HuH-7.5 (cell line): ENCODE measurements around the gene PTPRH.
A peak's percentile ranks its signal among the peaks of the same experiment; 100 is the strongest.

Source experiments
- DNase-seq: peaks from one replicate; pipeline ENCODE4 v3.0.0; 2011; ENCODE audit warnings: low spot score

PTPRH gene

GRCh38 chr19:55246462-55247451 lies 37.5 kb upstream of the PTPRH start:
- DNase-seq: no peak

GRCh38 chr19:55245236-55245904 lies 36.1 kb upstream of the PTPRH start:
- DNase-seq: no peak

DNA sequence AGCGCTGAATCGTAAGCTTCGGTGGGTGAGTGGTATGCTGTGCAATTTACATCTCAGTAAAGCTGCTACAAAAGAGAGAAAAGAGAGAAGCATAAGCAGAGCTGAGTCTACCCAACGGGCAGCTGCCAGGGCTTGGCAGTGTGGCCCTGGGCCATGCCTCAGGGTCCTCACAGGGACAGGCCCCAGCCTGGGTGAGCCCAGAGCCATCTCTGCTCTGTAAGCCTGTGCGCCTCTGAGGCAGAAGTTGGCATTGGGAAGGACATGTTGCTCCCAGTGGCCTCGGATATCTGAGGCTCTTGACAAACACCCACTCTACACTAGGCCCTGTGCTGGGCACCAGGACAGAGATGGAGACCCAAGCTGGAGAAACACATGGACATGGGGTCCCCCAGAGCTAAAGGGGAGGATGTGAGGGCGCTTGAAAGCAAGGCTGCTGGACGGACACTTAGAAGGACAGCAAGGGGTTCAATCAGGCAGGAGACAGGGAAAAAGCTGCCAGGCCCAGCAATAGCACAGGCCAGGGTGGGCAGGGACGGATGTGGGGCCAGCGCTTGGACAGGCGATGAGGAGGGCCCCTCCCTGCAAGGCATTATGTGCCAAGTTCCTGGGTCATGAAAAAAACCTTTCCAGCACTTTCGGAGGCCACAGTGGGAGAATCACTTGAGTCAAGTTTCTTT lies 34.8 kb upstream of the PTPRH start:
- no peak for DNase-seq

DNA sequence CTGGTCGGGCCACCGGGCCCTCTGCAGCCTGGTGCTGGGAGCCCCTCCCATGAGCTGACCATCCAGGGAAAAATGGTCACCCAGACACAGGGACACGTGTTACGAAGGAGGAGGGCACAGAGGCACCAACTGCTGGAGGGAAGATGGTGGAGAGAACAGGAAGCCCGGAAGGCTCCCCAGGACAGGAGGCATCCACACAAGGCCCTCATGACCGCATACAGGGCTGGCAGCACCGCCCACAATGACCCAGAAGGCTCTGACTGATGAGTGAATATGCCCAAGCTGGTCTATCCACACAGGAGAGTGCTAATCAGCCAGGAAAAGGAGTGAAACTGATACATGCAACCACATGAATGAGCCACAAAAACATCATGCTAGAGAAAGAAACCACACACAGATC lies 33.2 kb upstream of the PTPRH start:
- no peak for DNase-seq

DNA sequence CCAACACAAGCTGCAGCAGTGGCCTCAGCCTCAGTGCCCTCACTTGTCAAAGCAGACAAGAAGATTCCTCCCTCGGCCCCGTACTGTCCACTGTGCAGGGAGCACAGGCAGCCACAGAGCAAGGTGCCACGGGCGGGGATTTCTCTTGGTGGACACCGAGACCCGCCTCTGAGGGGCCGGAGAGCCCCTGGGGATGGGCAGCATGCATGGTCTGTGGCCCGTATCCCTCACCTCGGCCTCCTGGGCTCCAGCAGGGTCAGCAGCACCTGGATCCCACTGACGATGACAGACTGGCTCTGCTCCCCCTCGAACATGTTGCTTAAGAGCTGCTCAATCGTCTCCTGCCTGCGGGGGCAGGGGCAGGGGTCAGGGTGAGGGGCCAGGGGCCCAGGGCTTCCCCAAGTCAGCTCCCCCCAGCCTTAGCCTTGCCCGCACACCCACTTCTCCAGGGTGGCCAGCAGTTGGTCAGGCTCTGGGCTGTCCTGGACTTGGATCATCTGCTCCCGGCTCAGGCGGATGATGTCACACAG lies 32.7 kb upstream of the PTPRH start:
- DNase-seq: no peak

GRCh38 chr19:55241143-55241934 lies 32.0 kb upstream of the PTPRH start:
- no peak for DNase-seq

DNA sequence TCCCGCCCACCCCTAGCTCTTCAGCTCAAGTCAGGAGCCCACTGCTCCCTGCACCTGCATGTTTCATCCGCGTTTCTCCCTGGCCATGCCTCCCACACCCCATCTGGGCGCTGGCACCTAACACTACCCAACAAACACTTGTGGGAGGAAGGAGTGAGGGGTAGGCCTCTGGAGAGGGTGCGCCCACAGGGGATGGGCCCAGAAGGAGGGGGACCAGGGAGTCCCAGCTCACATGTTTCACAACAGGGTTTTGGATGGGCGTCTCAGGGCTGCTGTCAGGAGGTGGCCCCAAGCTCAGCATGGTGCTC lies 31.4 kb upstream of the PTPRH start:
- DNase-seq: no peak

- no peak for DNase-seq
These were observed 29.7 kb upstream of the PTPRH start for GRCh38 chr19:55239004-55239403.

DNA sequence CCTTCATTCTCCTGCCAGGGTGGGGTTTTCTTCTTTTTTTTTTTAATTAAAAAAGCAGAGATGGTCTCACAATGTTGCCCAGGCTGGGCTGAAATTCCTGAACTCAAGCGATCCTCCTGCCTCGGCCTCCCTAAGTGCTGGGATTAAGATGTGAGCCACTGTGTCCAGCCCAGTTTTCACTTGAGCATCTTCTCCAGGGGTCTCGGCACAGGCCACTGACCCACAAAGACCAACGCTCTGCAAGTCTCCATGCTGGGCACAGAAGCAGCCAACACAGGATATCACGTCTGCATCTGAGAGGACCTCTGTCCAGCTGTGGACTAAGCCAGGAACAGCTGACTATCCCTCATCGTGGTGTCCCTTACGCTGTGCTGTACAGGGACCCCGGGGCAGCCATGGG lies 28.7 kb upstream of the PTPRH start:
- no peak for DNase-seq

DNA sequence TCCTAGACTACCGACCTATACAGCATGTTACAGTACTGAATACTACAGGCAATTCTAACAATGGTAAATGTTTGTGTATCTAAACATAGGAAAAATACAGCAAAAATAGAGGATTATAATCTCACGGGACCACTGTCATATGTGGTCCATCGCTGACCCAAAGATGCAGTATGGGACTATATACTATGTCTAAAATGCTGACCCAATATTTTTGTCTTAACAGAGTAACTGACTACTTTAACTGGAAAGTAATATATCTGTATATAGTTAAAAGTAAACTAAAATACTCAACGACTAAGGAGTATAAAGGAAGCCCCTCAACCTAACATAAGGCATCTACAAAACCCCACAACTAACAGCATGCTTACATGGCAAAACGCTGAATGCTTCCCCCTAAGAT lies 23.7 kb upstream of the PTPRH start:
- DNase-seq: no peak

DNA sequence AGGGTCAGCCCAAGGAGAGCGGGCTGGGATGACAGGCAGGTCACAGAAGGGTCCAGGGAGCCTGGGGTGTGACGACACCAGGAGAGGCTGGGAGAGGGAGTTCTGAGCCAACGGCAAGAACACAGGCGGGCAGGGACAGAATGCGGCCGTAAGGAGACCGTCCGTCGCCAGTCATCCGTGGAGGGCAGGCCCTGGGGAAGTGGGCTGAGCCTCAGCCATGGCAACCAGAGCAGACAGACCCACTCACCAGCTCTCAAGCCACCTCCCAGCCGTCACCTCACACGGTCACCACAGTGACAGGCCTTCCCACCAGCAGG lies 22.9 kb upstream of the PTPRH start:
- DNase-seq: no peak

DNA sequence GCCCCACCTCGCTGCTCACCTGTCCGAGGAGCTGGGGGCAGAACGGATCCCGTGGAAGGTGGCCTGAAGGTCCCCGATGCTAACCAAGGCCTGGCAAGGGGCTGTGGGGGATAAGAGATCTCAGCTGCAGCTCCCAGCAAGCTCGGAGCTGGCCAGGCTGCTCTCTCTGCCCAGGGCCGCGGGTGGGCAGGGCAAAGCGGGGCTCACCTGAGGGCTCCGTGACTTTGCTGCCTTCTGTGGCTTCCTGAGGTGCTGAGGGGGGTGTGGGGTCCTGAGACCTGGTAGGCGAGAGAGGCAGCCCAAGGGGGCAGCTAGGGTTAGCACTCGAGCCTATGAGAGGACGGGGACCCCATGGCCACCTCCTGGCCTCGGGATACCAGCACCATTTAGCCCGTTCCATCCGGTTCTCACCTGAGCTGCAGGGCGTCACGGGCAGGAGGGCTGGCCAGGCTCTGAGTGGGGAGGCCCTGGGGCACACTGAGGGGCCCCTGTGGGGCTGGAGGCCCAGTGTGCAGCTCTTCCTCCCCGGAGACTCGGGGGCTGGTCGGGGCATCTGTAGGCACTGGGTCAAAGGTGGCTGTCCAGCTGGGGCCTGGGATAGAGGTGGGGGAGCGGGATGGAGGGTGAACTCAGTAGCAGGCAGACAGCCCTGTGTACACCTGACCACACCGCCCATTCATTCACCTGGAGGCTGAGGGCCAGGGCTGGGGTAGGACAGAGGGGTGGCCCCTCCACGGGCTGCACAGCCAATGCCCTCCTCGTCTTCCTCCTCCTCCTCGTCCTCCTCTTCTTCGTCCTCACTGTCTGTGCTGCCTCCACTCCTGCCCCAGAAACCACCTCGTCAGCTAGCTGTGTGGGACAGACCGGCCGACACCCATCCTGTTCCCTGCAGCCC lies 22.3 kb upstream of the PTPRH start:
- no peak for DNase-seq

DNA sequence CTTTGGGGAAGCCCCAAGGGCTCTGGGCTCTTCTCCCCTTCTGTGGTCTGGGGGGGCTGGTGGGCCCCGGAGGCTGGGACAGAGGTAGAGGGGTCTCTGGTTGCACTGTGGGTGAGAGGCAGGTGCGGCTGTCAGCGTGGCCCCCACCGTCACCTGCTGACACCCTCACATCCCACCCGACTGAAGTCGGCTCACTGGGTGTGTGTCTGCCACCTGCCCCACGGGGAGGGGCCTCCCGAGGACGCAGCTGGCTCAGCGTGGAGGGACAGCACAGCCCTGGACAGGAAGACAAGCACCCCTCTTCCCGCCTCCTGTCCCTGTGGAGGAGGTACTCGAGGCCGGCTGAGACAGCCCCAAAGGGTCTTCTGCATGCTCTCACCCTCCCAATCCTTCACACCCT lies 21.5 kb upstream of the PTPRH start:
- DNase-seq: no peak

GRCh38 chr19:55230329-55230728 lies 21.0 kb upstream of the PTPRH start:
- no peak for DNase-seq

GRCh38 chr19:55229789-55230182 lies 20.5 kb upstream of the PTPRH start:
- DNase-seq: no peak

DNA sequence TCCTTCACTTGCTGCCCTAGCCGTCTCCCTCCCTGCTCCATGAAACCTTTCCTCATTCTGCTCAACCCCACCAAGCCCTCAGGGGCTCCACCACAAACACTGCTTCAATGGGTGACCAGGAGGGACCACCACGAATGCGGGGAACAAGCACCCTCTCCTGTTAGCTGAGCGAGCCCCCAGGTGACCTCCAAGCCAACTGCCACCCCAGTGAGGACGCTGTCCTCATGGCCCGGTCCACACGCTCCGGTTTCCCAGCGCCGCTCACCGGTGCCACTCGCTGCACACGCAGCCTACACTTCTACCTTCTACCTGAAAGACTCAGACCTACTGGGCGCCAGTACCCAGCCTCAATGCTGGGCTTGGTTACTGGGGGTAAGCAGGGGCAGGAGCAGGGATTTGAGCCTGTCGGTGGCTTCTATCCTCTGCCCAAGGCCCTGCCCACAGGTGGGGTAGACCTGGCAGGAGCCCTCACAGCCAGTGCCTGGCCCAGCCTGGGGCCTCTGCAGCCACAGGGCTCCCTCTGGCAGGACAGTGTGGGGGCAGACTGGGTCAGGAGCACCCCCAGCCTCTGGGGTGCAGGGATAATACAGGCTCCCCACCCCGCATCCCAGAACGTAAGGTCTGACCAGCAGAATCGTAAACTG lies 20.0 kb upstream of the PTPRH start:
- DNase-seq: no peak

- DNase-seq: peak; percentile 98
These were observed 19.2 kb upstream of the PTPRH start, which contains the start of gene TMEM86B for GRCh38 chr19:55228403-55229031. TMEM86B (minus strand) TSS chr19:55228763; CDS start chr19:55228741, 22 bp downstream.

DNA sequence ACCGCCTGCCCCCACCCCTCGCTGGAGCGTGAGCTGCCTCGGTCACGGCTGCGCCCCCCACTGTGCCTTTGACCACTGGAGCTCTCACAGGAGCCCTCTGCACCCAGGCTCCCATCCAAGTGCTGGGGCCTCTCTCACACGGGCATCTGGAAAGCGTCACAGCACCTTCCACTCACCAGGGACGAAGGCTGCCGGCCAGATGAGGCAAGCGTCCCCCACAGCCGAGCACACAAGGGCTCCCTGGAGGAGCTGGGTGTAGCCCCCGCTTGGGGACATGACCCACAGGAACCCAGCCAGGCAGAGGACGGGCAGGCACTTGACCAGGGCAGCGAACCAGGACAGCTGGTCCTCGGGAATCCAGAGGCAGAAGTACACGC lies 18.7 kb upstream of the PTPRH start:
- no peak for DNase-seq

DNA sequence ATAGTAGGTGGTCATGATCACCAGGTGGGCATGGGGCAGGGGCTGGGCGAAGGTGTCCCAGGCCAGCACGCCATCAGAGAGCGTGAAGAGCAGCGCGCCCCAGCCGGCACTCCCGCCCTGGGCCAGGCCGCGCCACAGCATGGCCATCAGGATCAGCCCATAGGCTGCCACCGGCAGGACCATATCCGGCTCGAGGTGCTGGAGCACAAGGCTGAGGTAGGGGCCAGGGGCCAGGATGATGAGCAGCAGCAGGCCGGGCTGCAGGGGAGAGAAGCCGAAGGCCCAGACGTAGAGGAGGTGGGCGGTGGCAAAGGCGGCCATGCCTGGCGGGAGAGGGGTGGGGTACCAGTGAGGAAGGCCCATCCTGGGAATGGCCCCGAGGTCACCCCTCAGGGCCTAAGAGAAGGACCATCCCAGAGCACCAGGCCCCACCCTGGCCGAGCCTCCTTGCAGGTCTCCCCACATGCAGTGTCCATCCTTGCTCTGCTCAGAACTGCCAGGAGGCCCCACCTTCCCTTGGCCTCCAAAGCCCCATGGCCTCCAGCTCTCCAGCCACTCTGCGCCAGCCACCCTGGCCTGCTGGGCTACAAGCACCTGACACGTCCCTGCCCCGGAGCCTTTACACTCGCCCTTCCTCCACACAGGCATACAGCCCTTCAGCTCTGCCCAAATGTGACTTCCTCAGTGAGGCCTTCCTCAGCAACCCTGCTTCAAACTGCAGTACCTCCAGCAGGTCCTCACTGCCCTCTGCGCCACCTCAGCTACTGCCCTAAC lies 18.1 kb upstream of the PTPRH start:
- DNase-seq: no peak
